NCI-H460 (cell line): Measurements from ENCODE around the gene KRT6B. TPM values are rescaled to one million over a fixed set of nuclear protein-coding genes. Genes with fewer than 3 reads are reported as not detected.

Source experiments
- total RNA-seq: library from RNA; depleted of rRNA; stranded (reverse); fragments of >200 nt; shearing (Covaris generic); gene quantifications from 2 replicates; pipeline ENCODE4 v1.2.3, GENCODE V29; 2014; rRNA removed

The KRT6B gene
- total RNA-seq, 1 experiment from 2014 or later: not detected

Other genes starting within 250 kb of the KRT6B start
- gene KRT7, start 218.9 kb downstream of the KRT6B start, total RNA-seq: 23.1 and 25.5 TPM in 2 replicates
- gene KRT86, start 177.5 kb downstream of the KRT6B start, total RNA-seq: 0.78 and 0.92 TPM in 2 replicates
- gene KRT81, start 160.6 kb downstream of the KRT6B start, total RNA-seq: 40.6 and 54.3 TPM in 2 replicates
- 1.4 and 1.7 TPM in 2 replicates for gene KRT83, start 130.7 kb downstream of the KRT6B start, total RNA-seq
- gene KRT85, start 84.7 kb downstream of the KRT6B start, total RNA-seq: not detected in 2 replicates
- not detected in 2 replicates for gene KRT84, start 66.5 kb downstream of the KRT6B start, total RNA-seq
- gene KRT82, start 45.8 kb downstream of the KRT6B start, total RNA-seq: not detected in 2 replicates
- gene KRT75, start 17.8 kb downstream of the KRT6B start, total RNA-seq: not detected in 2 replicates
- not detected in 2 replicates for gene KRT6C, start 21.7 kb upstream of the KRT6B start, total RNA-seq
- not detected in 2 replicates for gene KRT6A, start 41.1 kb upstream of the KRT6B start, total RNA-seq
- gene KRT5, start 68.2 kb upstream of the KRT6B start, total RNA-seq: not detected in 2 replicates
- not detected in 2 replicates for gene KRT71, start 101.0 kb upstream of the KRT6B start, total RNA-seq
- not detected in 2 replicates for gene KRT74, start 121.7 kb upstream of the KRT6B start, total RNA-seq
- gene KRT72, start 149.3 kb upstream of the KRT6B start, total RNA-seq: not detected in 2 replicates
- not detected in 2 replicates for gene KRT73, start 166.4 kb upstream of the KRT6B start, total RNA-seq
- not detected in 2 replicates for gene KRT2, start 200.1 kb upstream of the KRT6B start, total RNA-seq
- gene KRT1, start 228.3 kb upstream of the KRT6B start, total RNA-seq: not detected in 2 replicates